ENCODE results near the gene METTL23.

DNA sequence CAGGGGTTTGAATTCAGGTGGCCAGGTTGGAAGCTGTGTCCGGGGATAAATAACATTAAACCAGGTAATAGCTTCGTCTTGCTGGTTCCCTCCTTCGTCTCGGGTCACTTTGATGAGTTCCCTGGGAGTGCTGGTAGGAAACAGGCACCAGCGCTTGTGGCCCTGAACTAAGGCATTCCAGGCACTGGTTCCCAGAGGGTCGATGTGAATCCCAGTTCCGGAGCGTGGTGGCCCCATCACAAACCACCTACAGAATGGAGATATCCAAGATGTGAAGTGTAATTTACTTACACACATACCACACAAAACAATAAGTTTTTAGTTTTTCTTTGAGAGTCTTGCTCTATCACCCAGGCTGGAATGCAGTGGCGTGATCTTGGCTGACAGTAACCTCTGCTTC lies 2.8 kb upstream of the METTL23 start:
- TF ChIP-seq, protein P1, sequence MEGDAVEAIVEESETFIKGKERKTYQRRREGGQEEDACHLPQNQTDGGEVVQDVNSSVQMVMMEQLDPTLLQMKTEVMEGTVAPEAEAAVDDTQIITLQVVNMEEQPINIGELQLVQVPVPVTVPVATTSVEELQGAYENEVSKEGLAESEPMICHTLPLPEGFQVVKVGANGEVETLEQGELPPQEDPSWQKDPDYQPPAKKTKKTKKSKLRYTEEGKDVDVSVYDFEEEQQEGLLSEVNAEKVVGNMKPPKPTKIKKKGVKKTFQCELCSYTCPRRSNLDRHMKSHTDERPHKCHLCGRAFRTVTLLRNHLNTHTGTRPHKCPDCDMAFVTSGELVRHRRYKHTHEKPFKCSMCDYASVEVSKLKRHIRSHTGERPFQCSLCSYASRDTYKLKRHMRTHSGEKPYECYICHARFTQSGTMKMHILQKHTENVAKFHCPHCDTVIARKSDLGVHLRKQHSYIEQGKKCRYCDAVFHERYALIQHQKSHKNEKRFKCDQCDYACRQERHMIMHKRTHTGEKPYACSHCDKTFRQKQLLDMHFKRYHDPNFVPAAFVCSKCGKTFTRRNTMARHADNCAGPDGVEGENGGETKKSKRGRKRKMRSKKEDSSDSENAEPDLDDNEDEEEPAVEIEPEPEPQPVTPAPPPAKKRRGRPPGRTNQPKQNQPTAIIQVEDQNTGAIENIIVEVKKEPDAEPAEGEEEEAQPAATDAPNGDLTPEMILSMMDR (IDR thresholded peaks at IDR 0.05; ENCODE audit: insufficient read depth, low read length, poor library complexity, severe bottlenecking) = no peak
- TF ChIP-seq EZH2phosphoT487 (conservative IDR thresholded peaks at IDR 0.05; ENCODE audit: low read length) = no peak
